Fibroblast of pulmonary artery (primary cell): ENCODE data around the gene RHOU.
A peak's percentile ranks its signal among the peaks of the same experiment; 100 is the strongest.

Experiments used
- DNase-seq: peaks from one replicate; pipeline ENCODE4 v3.0.0-alpha.2; 2010; ENCODE audit warnings: low read depth
- H3K4me3 ChIP-seq: replicated peaks from 2 replicates; pipeline ENCODE4 v1.5.1; 2011; ENCODE audit warnings: low read depth, mild to moderate bottlenecking, control low read depth, low read length, moderate library complexity
- CTCF ChIP-seq: IDR thresholded peaks from 2 replicates; pipeline ENCODE4 v1.5.1; 2011; ENCODE audit warnings: mild to moderate bottlenecking, control low read depth, low read length, inconsistent platforms; ENCODE audit errors: missing control alignments

RHOU gene

GRCh38 chr1:228697207-228698016 lies 37.9 kb upstream of the RHOU start:
- no peak overlapping the region for H3K4me3 ChIP-seq
- TF ChIP-seq CTCF, result no peak
- peak; percentile 96 for DNase-seq

- no peak for TF ChIP-seq CTCF
Observed at GRCh38 chr1:228698017-228698329, 37.3 kb upstream of the RHOU start.

GRCh38 chr1:228702433-228702832 lies 32.8 kb upstream of the RHOU start:
- DNase-seq, result no peak
- TF ChIP-seq CTCF, result no peak
- no peak overlapping the region for H3K4me3 ChIP-seq

More at GRCh38 chr1:228698017-228698329, 37.3 kb upstream of the RHOU start:
- no peak overlapping the region for H3K4me3 ChIP-seq
- DNase-seq, result no peak

GRCh38 chr1:228706305-228706704 lies 29.0 kb upstream of the RHOU start:
- no peak overlapping the region for H3K4me3 ChIP-seq
- no peak for DNase-seq
- no peak for TF ChIP-seq CTCF

- TF ChIP-seq CTCF, result no peak
- H3K4me3 ChIP-seq, result no peak overlapping the region
- no peak for DNase-seq
Observed at GRCh38 chr1:228717081-228717480, 18.2 kb upstream of the RHOU start.

- DNase-seq, result no peak
- no peak overlapping the region for H3K4me3 ChIP-seq
Observed at GRCh38 chr1:228721407-228721806, 13.9 kb upstream of the RHOU start.

More at GRCh38 chr1:228721407-228721806, 13.9 kb upstream of the RHOU start:
- no peak for TF ChIP-seq CTCF
